GM21737 (cell line): ENCODE results near the gene IRX5.

Experiments used
- ATAC-seq: cut with Tn5 transposase; IDR thresholded peaks from one replicate; pipeline ENCODE4 v1.9.1; 2021; ENCODE audit warnings: mild to moderate bottlenecking, moderate library complexity; ENCODE audit not compliant: unreplicated experiment

Gene IRX5

DNA sequence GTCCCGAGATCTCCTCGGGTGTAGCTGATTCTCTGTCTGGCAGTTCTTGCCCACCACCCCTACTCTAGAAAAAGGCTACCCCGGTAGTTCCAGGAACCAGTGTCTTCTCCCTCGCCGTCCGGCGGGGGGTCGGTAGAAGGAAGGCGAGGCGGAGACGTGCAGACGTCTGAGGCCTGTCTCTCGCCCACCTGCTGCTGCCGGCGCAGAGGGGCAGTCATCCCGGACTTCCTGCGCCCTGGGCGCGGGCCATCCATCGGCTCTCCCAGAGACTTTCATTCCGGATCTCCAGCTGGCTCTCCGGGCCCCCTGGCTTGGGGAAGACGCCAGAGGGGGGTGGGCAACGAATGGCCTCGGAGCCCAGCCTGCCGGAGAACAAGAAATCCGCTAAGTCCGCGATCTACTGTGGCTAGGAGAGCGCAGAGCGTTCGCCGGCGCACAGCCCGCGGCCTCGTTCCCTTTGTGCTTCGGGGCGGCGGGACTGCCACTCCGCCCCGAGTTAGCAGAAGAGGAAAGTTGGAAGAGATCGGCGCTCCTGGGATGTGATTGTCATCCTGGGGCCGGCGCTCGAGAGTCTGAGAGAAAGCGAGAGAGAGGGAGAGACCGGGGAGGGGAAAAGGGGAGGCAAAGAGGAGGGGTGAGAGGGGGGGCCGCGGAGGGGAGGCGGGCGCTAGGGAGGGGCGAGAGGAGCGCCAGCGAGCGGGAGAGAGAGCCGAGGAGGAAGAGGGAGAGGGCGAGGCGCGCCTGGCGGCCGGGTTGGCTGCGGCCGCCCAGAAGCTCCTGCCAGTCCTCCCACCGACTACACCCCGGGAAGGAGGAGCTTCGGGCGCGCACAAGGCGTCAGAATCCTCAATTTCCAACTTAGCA, at the start of gene IRX5:
Gene IRX5 (plus strand): TSS at position 861 of the 864 bp plus-strand sequence. CDS start 334 bp downstream, outside the sequence.
- no peak for ATAC-seq

DNA sequence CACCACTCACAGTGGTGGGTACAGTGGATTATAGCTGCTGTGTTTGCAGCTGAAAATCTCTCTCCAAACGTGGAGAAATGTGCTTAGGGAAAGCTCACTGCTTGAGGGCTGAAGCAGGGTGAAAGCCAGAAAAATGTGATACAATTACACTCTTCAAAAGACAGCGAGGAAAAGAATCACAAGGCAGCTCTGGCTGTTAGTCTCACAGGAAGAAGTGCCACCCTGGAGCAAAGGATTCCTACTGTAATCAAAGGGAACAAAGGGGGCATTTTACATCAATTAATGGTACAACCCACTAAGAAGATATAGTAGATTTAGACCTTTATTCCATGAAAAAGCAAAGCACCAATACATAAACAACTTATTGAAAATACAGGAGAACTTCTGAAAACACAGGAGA, 48.1 kb upstream of the IRX5 start:
- ATAC-seq, result no peak

DNA sequence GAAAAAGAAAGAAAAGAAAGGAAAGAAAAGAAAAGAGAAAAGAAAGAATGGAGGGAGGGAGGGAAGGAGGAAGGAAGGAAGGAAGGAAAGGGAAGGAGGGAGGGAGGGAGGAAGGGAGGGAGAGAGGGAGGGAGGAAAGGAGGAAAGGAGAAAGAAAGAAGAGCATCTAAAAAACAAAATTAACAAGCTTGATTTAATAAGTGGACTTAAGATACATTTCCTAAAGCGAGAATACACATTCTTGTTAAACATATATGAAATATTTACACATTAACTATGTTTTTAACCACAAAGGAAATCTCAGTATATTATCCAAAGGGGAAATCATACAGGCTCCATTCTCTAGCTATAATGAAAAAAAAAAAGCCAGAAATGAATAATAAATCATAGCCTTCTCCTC, 47.3 kb upstream of the IRX5 start:
- no peak for ATAC-seq

DNA sequence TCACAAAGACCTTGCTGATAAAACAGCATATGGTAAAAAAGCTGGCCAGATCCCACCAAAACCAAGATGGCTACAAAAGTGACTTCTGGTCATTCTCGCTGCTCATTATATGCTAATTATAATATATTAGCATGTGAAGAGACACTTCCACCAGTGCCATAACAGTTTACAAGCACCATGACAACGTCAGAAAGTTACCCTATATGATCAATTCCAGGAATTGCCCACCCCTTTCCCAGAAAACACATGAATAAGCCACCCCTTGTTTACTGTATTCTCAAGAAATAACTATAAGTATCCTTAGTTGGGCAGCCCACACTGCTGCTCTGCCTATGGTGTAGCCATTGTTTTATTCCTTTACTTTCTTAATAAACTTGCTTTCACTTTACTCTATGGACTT, 44.6 kb upstream of the IRX5 start:
- ATAC-seq, result no peak

DNA sequence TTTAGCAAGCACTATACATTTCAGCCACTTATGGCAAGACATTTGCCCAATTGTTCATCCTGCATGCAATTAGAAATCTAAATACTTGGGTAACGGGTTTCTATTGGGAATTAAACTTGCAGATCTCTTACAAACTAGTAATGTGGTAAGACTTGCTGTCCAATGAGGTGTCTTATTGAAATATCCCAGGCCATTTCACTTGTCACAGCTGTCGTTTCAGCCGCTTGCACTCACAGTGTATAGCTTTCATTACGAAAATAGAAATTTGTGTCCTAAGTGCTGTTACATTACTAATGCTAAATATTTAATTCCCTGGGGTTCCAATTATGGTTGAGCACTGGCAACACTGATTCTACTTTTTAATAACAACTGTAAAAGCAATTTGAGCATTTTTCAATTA, 40.3 kb upstream of the IRX5 start:
- no peak for ATAC-seq

DNA sequence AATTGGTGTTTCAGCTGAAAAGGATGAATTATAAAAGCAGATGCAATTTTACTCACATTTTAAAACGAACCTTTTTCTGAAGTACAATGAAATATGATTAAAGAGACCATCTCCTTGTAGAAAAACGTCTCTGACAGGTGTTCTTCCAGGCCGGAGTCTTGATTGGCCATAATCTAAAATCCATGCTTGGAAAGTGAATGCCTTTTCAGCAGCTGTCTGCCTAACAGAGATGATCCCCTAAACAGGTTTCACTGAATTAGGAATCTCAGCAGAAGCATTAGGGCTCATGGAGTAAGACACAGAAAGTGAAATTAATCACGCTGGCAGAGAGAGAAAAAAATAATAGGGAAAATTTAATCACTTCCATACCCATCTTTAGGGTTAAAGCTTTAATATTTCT, 39.3 kb upstream of the IRX5 start:
- no peak for ATAC-seq

DNA sequence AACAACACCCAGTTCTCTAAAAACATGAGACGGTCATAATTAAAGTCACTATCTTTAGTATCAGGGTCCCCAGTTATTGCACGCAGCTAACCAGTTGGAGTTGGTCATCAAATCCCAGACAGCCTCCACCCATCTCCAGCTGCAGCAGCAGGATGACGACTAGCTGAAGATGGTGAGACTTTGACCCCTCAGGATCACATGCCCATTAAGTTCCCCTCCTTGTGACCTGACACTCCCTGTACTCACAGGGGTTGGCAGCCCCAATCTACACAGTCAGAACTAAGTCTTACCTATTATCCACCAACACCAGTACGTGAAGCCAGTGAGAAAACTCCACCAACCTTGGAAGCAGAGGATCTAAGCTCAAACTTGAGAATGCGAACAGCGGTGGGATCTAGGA, 37.7 kb upstream of the IRX5 start:
- ATAC-seq, result no peak

DNA sequence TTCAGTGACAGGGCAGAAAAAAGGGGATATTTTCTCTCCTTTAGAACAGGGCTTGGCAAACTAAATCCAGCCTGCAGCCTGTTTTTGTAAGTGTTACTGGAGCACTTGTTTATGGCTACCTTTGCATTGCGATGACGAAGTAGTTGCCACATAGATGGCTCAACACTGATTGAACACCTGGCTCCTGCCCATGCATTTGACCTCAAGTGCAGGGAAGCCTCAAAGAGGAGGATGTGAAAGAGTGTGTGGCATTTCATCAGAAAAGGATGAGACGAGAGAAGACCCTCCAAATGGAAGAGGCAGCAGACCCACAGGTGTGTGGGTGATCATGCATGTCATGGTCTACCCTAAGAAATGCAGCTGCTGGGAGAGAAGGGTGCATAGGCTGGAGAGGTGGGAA, 32.7 kb upstream of the IRX5 start:
- no peak for ATAC-seq

DNA sequence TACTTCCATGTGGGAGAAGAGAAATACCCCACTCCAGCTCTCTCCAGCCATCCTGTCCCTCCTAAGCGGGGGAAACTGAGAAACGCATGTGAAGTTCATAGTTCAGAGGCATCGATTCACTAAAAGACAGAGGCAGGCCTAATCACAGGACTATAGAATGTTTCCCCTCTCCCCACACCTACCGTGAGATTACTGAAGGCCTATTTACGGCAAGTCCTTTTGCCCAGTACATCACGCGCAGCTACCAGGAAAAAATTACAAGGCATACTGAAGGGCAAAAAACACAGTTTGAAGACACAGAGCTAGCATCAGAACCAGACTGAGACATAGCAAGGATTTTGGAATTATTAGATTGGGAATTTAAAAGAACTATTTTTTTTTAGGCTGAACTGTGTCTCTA, 29.1 kb upstream of the IRX5 start:
- no peak for ATAC-seq

DNA sequence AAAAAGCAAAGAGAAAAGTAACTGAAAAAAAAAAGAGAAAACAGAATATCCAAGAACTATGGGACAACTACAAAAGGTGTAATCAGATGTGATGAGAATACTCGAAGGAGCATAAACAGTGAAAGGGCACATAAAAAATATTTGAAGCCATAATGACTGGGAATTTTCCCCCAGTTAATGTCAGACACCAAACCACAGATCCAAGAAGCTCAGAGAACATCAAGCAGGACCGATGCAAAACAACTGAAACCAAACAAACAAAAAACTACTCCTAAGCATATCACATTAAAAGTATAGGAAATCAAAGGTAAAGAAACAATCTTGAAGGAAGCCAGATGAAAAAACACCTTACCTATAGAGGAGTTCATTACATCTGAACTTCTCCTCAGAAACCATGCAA, 27.6 kb upstream of the IRX5 start:
- ATAC-seq, result no peak

DNA sequence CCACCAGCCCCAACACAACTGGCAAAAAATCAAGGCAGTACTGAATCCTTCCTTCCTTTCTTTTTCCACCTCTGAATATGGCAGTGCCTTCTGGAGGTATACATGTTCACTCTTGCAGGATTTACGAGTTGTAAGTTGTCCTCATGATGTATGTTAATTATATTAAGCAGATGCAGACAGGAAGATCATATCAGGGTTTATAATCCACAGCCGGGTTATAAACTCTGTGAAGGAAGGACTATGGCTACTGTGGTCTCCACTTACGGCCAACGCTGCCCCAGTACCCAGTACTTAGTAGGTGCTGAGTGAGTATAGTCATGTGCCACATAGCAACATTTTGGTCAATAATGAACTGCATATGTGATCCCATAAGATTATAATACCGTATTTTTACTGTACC, 19.6 kb upstream of the IRX5 start:
- ATAC-seq, result no peak

DNA sequence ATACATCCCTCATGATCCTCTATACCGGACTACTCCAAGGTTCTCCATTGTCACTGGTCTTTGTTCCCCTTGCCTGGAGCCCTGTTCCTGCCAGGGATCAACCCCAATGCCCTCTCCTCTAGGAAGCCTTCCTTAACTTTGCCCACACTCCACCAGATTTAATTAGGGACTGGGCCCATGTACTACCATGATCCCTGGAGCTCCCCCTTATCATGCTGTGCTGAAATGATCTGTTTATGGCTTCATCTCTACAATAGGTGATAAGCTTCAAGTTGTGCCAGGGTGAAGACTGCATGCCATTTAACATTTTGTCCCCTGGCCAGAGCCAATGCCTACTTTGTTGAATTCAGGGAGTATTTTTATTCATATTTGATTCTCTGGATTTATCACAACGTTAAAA, 17.9 kb upstream of the IRX5 start:
- no peak for ATAC-seq

DNA sequence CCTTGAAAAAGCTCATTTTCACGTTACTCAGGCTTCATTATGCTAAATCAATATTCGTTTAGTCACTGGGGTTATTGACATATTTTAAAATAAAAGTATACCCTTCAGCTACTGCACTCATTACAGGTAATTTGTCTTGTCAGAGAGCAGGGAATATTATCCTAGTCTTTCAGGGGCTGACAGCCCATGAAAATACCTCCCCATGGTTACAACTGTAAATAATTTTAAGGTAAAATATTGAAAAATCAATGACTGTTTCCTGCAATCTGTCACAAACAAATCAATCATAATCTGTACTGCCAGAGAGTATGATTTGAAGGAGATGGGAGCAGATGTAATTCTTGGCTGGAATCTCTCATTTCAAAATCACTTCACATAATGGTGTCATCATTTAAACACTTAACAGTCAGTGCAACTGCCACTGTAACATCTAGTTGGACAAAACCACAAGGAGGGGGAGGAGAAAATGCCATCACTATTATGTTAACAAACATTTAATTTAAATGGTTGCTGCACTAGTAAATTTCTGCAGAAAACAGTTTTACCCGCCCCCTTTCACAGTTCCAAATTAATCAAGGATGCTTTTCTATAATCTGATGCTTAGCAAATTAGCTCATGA, 9.3 kb upstream of the IRX5 start:
- ATAC-seq, result no peak

DNA sequence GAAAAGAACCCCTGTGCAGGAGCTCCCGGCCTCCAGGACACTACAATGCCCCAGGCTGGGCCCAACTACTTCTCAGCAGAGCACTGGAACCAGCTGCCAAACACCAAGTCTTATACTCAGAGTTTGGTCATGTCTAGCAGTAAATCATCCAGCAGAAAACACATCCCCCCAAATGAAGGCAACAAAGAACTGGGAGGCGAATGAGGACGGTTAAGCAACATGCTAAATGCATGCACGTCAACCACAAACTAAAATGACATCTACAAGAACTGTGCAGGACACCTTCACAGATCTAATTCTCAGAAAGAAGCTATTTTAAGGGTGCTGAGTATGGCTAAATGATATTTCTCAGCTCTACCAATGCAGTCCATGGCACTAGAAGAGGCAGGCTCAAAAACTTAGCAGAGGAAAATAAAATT, 7.6 kb upstream of the IRX5 start:
- no peak for ATAC-seq

DNA sequence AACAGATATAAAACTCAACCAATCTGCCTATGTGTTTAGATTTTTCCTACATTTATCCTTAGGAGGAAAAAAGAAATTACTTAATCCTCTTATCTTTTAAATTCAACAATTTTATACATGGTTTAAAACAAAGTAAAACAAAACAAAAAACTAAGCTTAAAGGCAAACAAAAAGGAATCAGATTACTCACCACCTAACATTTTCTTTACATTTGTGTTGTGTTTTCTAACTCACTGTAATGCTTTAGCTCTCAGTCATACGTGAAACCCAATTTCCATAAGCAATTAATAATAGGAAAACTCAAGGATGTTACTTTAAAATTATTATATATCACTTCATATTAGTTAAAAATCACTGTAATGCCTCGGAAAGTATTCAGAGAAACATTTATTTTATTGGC, 6.7 kb upstream of the IRX5 start:
- no peak for ATAC-seq

DNA sequence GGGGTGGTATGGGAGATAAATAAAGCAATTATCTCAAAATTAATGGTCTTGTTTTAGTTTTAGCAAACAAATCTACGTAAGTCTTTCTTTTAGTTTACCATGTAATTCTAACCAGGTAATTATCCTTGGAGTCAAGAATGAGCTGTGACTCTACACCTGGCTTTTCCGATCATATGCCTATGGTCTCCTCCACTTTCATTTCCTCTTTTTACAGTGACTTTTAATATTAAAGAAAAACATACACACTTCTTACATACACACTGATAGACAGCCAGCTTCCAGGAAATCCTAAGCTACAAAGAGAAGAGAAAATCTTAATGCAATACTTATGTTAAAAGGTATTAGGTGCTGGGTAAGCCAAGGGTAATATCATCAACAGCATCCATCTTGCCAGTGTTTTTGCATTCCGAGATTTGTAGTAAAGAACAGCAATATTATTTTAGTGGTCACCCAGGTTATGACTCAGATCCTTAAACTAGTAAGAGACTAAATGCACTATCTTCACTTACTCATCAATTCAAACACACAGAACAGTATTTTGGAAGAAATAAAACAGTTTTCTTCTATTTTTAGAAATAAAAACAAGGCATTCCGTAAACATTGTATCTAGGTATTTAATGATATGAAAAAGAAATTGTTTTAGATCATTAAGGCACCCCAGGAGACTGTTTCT, 4.4 kb upstream of the IRX5 start:
- ATAC-seq, result no peak

DNA sequence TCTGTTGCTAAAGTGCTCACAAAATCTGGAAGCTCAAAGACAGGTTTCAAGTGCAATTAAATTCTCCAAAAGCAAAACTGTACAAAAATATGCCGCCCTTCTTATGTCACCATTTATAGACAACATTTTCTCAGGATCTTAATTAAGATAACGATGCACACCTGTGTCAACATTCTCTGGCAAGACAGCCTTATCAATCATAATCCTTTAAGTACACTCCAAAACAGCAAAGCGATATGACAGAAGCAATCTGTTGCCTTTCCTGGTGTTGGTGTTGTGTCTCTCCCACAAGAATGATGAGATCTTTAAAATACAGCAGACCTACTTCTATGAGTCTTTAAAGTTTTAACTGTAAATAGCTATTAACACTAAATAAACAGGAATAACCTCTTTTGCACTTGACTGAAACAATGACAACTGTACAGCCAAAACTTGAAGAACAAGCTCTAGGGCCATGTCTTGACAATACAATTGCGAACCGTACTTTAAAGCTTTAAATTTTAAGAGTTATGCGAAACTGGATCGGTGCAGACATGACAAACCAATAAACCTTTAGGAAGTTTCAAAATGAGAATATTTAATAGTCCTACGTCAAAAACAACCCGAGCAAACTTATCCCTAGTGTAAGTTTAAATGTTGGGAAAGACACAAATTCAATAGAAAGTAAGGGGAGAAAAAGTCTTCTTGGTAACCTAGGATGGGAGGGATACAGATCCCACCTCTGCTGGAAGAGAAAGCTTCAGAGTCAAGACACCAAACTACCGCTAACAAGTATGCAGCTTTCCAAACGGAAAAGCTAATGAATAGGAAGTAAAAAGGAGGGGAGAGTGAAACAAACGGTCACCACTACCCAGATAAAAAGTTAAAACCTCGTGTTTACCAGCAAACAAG, 3.3 kb upstream of the IRX5 start:
- ATAC-seq, result no peak

DNA sequence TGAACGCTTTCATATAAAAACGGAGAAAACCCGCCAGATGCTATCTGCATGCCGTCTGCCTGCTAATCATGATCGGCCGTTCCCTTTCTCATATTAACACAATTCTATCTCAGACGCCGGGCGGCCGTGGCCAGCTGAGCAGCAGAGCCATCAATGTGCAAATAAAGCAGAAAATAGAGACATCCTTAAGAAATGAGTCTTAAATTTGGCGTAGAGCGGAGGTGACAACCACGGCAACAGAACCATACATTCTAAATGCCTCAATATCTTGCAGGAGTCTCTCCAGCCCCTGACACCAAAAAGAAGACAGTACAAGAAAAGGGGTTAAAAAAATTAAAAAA, 2.7 kb upstream of the IRX5 start:
- no peak for ATAC-seq

DNA sequence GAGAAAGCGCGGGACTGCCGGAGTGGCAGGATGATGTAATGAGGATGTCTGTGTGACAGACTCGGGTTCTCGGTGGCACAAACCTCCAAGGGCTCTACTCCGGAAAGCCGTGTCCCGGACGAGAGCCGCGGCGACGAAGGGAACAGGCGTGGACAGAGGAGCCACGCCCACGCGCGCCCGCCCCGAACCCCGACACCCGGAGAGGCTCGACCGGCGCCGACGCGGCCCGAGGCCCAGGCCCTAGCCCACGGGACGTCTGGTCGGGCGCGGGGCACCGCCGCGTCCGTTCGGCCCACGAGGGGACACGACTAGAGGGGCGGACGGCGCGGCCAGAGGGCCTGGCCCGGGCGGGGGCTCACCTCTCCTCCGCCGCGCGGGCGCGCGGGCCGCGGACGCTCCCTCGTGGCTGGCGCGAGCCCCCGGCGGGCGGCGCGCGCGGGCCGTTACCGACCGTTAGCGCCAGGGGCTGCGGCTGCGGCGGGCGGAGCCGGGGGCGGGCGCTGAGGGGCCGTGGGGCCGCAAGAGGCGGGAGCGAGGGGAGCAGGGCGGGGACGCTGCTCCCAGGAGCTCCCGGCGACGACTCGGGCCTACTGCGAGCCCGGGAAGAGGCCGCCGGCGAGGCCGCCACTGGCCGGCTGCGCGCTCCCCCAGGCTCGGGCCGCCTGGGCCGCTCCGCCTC, 2.1 kb upstream of the IRX5 start:
- peak; percentile 40 for ATAC-seq
